ENCODE data around the gene ADAMTSL4.

- TF ChIP-seq, protein P1, sequence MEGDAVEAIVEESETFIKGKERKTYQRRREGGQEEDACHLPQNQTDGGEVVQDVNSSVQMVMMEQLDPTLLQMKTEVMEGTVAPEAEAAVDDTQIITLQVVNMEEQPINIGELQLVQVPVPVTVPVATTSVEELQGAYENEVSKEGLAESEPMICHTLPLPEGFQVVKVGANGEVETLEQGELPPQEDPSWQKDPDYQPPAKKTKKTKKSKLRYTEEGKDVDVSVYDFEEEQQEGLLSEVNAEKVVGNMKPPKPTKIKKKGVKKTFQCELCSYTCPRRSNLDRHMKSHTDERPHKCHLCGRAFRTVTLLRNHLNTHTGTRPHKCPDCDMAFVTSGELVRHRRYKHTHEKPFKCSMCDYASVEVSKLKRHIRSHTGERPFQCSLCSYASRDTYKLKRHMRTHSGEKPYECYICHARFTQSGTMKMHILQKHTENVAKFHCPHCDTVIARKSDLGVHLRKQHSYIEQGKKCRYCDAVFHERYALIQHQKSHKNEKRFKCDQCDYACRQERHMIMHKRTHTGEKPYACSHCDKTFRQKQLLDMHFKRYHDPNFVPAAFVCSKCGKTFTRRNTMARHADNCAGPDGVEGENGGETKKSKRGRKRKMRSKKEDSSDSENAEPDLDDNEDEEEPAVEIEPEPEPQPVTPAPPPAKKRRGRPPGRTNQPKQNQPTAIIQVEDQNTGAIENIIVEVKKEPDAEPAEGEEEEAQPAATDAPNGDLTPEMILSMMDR (IDR thresholded peaks at IDR 0.05) = no peak
- no peak for TF ChIP-seq POLR2A (IDR thresholded peaks at IDR 0.05)
Observed at GRCh38 chr1:150555971-150556865, 7.0 kb downstream of the ADAMTSL4 start.
